Activated CD4-positive, alpha-beta T cell treated with anti-CD3 and anti-CD28 coated beads for 48 hours (primary cell): Measurements from ENCODE around the gene PCDHGA6.
"Not testable (repeated sequence)": the region's sequence is repeated elsewhere in the genome, so short reads cannot be mapped to it uniquely, and the experiment has no call there.

ENCODE experiments used
- DNase-seq: peaks from one replicate; pipeline ENCODE4 v3.0.0-alpha.2; 2020

Gene PCDHGA6

GRCh38 chr5:141394401-141395187, 20.9 kb downstream of the PCDHGA6 start:
- not testable (repeated sequence) for DNase-seq

DNA sequence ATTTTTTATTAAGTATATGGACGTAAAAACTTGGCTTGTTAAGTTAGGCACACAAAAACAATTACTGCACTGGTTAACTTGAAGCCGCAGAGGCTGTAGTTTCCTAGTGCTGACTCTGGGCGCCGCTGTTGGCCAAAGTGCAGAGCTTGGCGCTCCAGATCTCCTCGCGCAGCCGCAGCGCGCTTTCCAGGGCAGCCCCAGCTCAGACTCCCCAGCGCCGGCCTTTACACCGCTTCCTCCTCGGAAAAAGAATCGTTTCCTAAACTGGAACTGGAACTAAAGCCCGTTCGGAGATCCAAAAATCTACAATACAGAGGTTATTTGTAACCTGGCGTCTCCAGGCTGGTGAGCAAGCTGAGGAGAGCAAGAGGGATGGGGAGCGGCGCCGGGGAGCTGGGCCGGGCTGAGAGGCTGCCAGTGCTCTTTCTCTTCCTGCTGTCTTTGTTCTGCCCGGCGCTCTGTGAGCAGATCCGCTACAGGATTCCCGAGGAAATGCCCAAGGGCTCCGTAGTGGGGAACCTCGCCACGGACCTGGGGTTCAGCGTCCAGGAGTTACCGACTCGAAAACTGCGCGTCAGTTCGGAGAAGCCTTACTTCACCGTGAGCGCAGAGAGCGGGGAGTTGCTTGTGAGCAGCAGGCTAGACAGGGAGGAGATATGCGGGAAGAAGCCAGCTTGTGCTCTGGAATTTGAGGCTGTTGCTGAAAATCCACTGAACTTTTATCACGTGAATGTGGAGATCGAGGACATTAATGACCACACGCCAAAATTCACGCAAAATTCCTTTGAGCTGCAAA, 24.3 kb downstream of the PCDHGA6 start, which contains the start of gene PCDHGB5:
Gene PCDHGB5 (plus strand): TSS at position 192 of the 796 bp plus-strand sequence. CDS start 181 bp downstream, at position 373.
- peak; percentile 66 for DNase-seq

DNA sequence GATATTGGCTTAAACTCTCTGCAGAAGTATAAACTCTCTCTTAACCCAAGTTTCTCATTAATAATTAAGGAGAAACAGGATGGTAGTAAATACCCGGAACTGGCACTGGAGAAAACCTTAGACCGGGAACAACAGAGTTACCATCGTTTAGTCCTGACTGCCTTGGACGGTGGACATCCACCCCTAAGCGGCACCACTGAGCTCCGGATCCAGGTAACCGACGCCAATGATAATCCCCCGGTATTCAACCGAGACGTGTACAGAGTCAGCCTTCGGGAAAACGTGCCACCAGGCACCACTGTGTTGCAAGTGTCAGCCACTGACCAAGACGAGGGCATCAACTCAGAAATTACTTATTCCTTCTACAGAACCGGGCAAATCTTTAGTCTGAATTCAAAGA, 24.9 kb downstream of the PCDHGA6 start:
- DNase-seq = no peak

DNA sequence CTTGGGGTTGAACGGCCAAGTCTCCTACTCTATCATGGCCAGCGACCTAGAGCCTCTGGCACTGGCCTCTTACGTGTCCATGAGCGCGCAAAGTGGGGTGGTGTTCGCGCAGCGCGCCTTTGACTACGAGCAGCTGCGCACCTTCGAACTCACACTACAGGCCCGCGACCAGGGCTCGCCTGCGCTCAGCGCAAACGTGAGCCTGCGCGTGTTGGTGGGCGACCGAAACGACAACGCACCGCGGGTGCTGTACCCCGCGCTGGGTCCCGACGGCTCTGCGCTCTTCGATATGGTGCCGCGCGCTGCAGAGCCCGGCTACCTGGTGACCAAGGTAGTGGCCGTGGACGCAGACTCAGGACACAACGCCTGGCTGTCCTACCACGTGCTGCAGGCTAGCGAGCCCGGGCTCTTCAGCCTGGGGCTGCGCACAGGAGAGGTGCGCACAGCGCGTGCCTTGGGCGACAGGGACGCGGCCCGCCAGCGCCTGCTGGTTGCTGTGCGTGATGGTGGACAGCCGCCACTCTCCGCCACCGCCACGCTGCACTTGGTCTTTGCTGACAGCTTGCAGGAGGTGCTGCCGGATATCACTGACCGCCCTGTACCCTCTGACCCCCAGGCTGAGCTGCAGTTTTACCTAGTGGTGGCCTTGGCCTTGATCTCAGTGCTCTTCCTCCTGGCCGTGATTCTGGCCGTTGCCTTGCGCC, 26.0 kb downstream of the PCDHGA6 start:
- no peak for DNase-seq

- no peak for DNase-seq
These were observed 29.0 kb downstream of the PCDHGA6 start, which contains the start of gene PCDHGA9 for GRCh38 chr5:141402553-141403243. PCDHGA9 (plus strand) TSS chr5:141402778; CDS start chr5:141402953, 175 bp downstream.

GRCh38 chr5:141403387-141403786, 29.7 kb downstream of the PCDHGA6 start:
- DNase-seq = no peak

GRCh38 chr5:141407790-141408505, 34.3 kb downstream of the PCDHGA6 start, which contains the start of gene PCDHGB6:
PCDHGB6 (plus strand) TSS chr5:141408021; CDS start chr5:141408203, 182 bp downstream.
- DNase-seq = peak; percentile 67

DNA sequence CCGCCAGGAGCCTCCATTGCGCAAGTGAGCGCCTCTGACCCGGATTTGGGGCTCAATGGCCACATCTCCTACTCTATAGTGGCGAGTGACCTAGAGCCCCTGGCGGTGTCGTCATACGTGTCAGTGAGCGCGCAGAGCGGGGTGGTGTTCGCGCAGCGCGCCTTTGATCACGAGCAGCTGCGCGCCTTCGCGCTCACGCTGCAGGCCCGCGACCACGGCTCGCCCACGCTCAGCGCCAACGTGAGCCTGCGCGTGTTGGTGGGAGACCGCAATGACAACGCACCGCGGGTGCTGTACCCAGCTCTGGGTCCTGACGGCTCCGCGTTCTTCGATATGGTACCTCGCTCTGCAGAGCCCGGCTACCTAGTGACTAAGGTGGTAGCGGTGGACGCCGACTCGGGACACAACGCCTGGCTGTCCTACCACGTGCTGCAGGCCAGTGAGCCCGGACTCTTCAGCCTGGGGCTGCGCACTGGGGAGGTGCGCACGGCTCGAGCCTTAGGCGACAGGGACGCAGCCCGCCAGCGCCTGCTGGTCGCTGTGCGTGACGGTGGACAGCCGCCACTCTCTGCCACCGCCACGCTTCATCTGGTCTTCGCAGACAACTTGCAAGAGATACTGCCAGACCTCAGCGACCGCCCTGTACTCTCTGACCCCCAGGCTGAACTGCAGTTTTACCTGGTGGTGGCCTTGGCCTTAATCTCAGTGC, 36.1 kb downstream of the PCDHGA6 start:
- no peak for DNase-seq

DNA sequence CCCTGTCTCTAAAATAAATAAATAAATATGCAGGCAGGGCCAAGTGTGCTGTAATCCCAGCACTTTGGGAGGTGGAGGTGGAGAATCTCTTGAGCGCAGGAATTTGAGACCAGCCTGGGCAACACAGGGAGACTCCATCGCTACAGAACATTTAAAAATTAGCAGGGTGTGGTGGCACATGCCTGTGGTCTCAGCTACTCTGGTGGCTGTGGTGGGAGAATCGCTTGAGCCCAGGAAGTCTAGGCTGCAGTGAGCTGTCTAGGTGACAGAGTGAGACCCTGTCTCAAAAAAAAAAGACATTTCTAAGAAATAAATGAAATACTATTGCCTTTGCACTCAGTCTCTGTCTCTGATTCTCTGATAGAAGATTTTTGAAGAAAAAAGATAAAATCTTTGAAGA, 37.9 kb downstream of the PCDHGA6 start:
- DNase-seq = no peak

- DNase-seq = peak; percentile 70
These were observed 39.3 kb downstream of the PCDHGA6 start, which contains the start of gene PCDHGA10 for GRCh38 chr5:141412854-141413539. PCDHGA10 (plus strand) TSS chr5:141412987; CDS start chr5:141413176, 189 bp downstream.

- DNase-seq = no peak
These were observed 39.9 kb downstream of the PCDHGA6 start for GRCh38 chr5:141413540-141414069.

DNA sequence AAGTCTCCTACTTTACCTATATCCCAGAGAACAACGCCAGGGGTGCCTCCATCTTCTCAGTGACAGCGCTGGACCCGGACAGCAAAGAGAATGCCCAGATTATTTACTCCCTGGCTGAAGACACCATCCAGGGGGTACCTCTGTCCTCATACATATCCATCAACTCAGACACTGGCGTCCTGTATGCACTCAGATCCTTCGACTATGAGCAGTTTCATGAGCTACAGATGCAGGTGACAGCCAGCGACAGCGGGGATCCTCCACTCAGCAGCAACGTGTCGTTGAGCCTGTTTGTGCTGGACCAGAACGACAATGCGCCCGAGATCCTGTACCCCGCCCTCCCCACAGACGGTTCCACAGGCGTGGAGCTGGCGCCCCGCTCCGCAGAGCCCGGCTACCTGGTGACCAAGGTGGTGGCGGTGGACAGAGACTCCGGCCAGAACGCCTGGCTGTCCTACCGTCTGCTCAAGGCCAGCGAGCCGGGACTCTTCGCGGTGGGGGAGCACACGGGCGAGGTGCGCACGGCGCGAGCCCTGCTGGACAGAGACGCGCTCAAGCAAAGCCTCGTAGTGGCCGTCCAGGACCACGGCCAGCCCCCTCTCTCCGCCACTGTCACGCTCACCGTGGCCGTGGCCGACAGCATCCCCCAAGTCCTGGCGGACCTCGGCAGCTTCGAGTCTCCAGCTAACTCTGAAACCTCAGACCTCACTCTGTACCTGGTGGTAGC, 41.0 kb downstream of the PCDHGA6 start:
- DNase-seq = not testable (repeated sequence)

GRCh38 chr5:141415275-141415618, 41.6 kb downstream of the PCDHGA6 start:
- DNase-seq = not testable (repeated sequence)

DNA sequence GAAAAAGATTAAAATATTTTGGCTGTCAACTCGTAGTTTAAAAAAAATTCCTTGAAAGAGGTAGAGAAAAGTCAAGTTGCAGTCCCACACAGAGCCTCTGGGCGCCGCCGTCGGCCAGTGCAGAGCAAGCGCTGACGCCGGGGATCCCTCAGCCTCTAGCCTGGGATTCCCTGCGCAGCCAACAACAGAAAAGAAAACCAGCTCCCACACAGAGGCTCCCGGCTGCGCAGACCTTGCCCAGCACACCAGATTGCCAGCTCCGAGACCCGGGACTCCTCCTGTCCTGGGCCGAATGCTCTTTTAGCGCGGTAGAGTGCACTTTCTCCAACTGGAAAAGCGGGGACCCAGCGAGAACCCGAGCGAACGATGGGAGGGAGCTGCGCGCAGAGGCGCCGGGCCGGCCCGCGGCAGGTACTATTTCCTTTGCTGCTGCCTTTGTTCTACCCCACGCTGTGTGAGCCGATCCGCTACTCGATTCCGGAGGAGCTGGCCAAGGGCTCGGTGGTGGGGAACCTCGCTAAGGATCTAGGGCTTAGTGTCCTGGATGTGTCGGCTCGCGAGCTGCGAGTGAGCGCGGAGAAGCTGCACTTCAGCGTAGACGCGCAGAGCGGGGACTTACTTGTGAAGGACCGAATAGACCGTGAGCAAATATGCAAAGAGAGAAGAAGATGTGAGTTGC, 43.9 kb downstream of the PCDHGA6 start, which contains the start of gene PCDHGB7:
Gene PCDHGB7 (plus strand): TSS at position 184 of the 679 bp plus-strand sequence. CDS start 183 bp downstream, at position 367.
- DNase-seq = peak; percentile 78

- no peak for DNase-seq
These were observed 45.6 kb downstream of the PCDHGA6 start for GRCh38 chr5:141419074-141419880.

- DNase-seq = peak; percentile 75
These were observed 47.3 kb downstream of the PCDHGA6 start, which contains the start of gene PCDHGA11 for GRCh38 chr5:141420855-141421488. PCDHGA11 (plus strand) TSS chr5:141421051; CDS start chr5:141421228, 177 bp downstream.

- no peak for DNase-seq
These were observed 47.8 kb downstream of the PCDHGA6 start for GRCh38 chr5:141421489-141421855.
